Neural cell (in vitro differentiated cells): Measurements from ENCODE around the gene SULT1A2. TPM values are rescaled to one million over a fixed set of nuclear protein-coding genes. Genes with fewer than 3 reads are reported as not detected.

Experiments used
- H2AFZ ChIP-seq: fragments of 200-600, 300-800 bp; sonication (generic), shearing (Covaris generic); 2 replicates; pipeline ENCODE4 v1.6.0; 2014; ENCODE audit warnings: low read depth, mild to moderate bottlenecking, antibody characterized with exemption, low read length, moderate library complexity
- H3F3A ChIP-seq: fragments of 200-600 bp; shearing (Covaris generic); 2 replicates; pipeline ENCODE4 v1.6.1; 2016; ENCODE audit warnings: mild to moderate bottlenecking, moderate library complexity, mixed read lengths, antibody characterized with exemption, low read length; ENCODE audit not compliant: insufficient read depth, poor library complexity, severe bottlenecking
- H3K27ac ChIP-seq: fragments of 200-600, 300-800 bp; sonication (generic), shearing (Covaris generic); 2 replicates; pipeline ENCODE4 v1.5.1; 2014; ENCODE audit warnings: mild to moderate bottlenecking, low read length, moderate library complexity
- H3K27me3 ChIP-seq: fragments of 300-800, 200-600 bp; sonication (generic), shearing (Covaris generic); 2 replicates; pipeline ENCODE4 v1.6.0; 2014; ENCODE audit warnings: mild to moderate bottlenecking, low read depth, low read length, moderate library complexity; ENCODE audit not compliant: insufficient read depth
- H3K36me3 ChIP-seq: fragments of 300-800, 200-600 bp; sonication (generic), shearing (Covaris generic); 2 replicates; pipeline ENCODE4 v1.5.1; 2014; ENCODE audit warnings: mild to moderate bottlenecking, antibody characterized with exemption, low read length, moderate library complexity; ENCODE audit not compliant: insufficient read depth
- H3K4me2 ChIP-seq: fragments of 300-800, 200-600 bp; sonication (generic), shearing (Covaris generic); 2 replicates; pipeline ENCODE4 v1.6.0; 2014; ENCODE audit warnings: mild to moderate bottlenecking, low read length
- H3K4me3 ChIP-seq: fragments of 300-800, 200-600 bp; sonication (generic), shearing (Covaris generic); 2 replicates; pipeline ENCODE4 v1.5.1; 2014; ENCODE audit warnings: mild to moderate bottlenecking, low read length, moderate library complexity
- H3K79me2 ChIP-seq: fragments of 200-600 bp; shearing (Covaris generic); replicated peaks from 2 replicates; pipeline ENCODE4 v1.6.0; 2014; ENCODE audit warnings: mild to moderate bottlenecking, low read length, moderate library complexity; ENCODE audit not compliant: insufficient read depth
- H3K9ac ChIP-seq: fragments of 300-800, 200-600 bp; sonication (generic), shearing (Covaris generic); 2 replicates; pipeline ENCODE4 v1.6.1; 2016; ENCODE audit warnings: mild to moderate bottlenecking, low read length, mixed read lengths
- H3K9me2 ChIP-seq: fragments of 200-600 bp; shearing (Covaris generic); 2 replicates; pipeline ENCODE4 v1.6.1; 2016; ENCODE audit warnings: mild to moderate bottlenecking, low read length, mixed read lengths; ENCODE audit not compliant: insufficient read depth
- H3K9me3 ChIP-seq: fragments of 200-600, 300-800 bp; sonication (generic), shearing (Covaris generic); 2 replicates; pipeline ENCODE4 v1.6.1; 2016; ENCODE audit warnings: mild to moderate bottlenecking, mixed run types, low read length, moderate library complexity, mixed read lengths
- H4K20me1 ChIP-seq: fragments of 200-600 bp; shearing (Covaris generic); 2 replicates; pipeline ENCODE4 v1.6.1; 2016; ENCODE audit warnings: mild to moderate bottlenecking, mixed run types; ENCODE audit not compliant: insufficient read depth
- EP300 ChIP-seq: fragments of 450-650 bp; conservative IDR thresholded peaks from 2 replicates; pipeline ENCODE4 v1.6.1; 2014; ENCODE audit warnings: antibody characterized with exemption, mild to moderate bottlenecking, moderate library complexity; ENCODE audit not compliant: poor library complexity, severe bottlenecking
- EZH2 ChIP-seq: fragments of 200-600, 300-800 bp; shearing (Covaris generic), sonication (generic); IDR thresholded peaks from 2 replicates; pipeline ENCODE4 v1.6.1; 2014; ENCODE audit warnings: antibody characterized with exemption, low read length, borderline replicate concordance, mild to moderate bottlenecking; ENCODE audit not compliant: insufficient read depth, poor library complexity, severe bottlenecking
- MXI1 ChIP-seq: fragments of 450-650 bp; conservative IDR thresholded peaks from 2 replicates; pipeline ENCODE4 v1.6.1; 2014; ENCODE audit warnings: antibody characterized with exemption, mild to moderate bottlenecking; ENCODE audit not compliant: poor library complexity, severe bottlenecking
- POLR2AphosphoS5 ChIP-seq: IDR thresholded peaks from 2 replicates; pipeline ENCODE4 v1.6.1; 2012
- RAD21 ChIP-seq: fragments of 450-650 bp; conservative IDR thresholded peaks from 2 replicates; pipeline ENCODE4 v1.6.1; 2014; ENCODE audit warnings: antibody characterized with exemption, mild to moderate bottlenecking, moderate library complexity
- SMC3 ChIP-seq: fragments of 450-650 bp; conservative IDR thresholded peaks from 2 replicates; pipeline ENCODE4 v1.6.1; 2014; ENCODE audit warnings: antibody characterized with exemption, mild to moderate bottlenecking, moderate library complexity; ENCODE audit not compliant: poor library complexity
- TAF1 ChIP-seq: IDR thresholded peaks from 2 replicates; pipeline ENCODE4 v1.6.1; 2012; ENCODE audit warnings: low read depth
- polyA plus RNA-seq: library from polyadenylated mRNA; depleted of rRNA; stranded (reverse); fragments of >200 nt; gene quantifications from 2 replicates; pipeline ENCODE4 v1.2.3, GENCODE V29; 2014
- TF ChIP-seq, protein P1 (sequence below): IDR thresholded peaks from 2 replicates; pipeline ENCODE4 v1.6.1; 2012; ENCODE audit warnings: borderline replicate concordance
- TF ChIP-seq, protein P2 (sequence below): fragments of 450-650 bp; IDR thresholded peaks from 2 replicates; pipeline ENCODE4 v1.5.1; 2014; ENCODE audit warnings: antibody characterized with exemption, mild to moderate bottlenecking, moderate library complexity; ENCODE audit not compliant: poor library complexity, severe bottlenecking

SULT1A2 gene
- polyA plus RNA-seq, 1 donor from 2014 or later = not detected

DNA sequence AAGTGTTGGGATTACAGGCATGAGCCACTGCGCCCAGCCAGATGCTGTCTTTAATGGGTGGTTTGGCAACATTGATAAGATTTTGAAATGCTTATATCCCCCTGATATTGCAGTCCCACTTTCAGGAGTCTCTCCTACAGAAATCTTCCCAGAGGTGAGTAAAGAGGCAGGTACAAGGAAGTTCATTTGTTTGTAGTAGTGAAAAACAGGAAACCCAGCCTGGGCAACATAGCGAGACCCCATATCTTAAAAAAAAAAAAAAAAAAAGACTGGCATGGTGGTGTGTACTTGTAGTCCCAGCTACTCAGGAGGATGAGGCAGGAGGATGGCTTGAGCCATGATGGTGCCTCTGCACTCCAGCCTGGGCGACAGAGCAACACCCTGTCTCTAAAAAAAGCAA lies 51.9 kb downstream of the SULT1A2 start:
- Histone ChIP-seq H3K9me2 (no peaks in the 10 kb centered on the region), H3K4me2 (no peak overlapping the region), H2AFZ (no peak overlapping the region), H3F3A (no peaks in the 10 kb centered on the region), H3K9ac (no peak overlapping the region), H3K27ac (no peak overlapping the region), H3K36me3 (no peaks in the 10 kb centered on the region), H3K4me3 (no peak overlapping the region), H3K9me3 (no peaks in the 10 kb centered on the region), H4K20me1 (no peaks in the 10 kb centered on the region), H3K79me2 (no peaks in the 10 kb centered on the region), H3K27me3 (no peaks in the 10 kb centered on the region)
- TF ChIP-seq EZH2 (no peak), MXI1 (no peak), RAD21 (no peak), SMC3 (no peak), POLR2AphosphoS5 (no peak), EP300 (no peak), TAF1 (no peak)
- TF ChIP-seq, protein P1, sequence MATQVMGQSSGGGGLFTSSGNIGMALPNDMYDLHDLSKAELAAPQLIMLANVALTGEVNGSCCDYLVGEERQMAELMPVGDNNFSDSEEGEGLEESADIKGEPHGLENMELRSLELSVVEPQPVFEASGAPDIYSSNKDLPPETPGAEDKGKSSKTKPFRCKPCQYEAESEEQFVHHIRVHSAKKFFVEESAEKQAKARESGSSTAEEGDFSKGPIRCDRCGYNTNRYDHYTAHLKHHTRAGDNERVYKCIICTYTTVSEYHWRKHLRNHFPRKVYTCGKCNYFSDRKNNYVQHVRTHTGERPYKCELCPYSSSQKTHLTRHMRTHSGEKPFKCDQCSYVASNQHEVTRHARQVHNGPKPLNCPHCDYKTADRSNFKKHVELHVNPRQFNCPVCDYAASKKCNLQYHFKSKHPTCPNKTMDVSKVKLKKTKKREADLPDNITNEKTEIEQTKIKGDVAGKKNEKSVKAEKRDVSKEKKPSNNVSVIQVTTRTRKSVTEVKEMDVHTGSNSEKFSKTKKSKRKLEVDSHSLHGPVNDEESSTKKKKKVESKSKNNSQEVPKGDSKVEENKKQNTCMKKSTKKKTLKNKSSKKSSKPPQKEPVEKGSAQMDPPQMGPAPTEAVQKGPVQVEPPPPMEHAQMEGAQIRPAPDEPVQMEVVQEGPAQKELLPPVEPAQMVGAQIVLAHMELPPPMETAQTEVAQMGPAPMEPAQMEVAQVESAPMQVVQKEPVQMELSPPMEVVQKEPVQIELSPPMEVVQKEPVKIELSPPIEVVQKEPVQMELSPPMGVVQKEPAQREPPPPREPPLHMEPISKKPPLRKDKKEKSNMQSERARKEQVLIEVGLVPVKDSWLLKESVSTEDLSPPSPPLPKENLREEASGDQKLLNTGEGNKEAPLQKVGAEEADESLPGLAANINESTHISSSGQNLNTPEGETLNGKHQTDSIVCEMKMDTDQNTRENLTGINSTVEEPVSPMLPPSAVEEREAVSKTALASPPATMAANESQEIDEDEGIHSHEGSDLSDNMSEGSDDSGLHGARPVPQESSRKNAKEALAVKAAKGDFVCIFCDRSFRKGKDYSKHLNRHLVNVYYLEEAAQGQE = no peak
- TF ChIP-seq, protein P2, sequence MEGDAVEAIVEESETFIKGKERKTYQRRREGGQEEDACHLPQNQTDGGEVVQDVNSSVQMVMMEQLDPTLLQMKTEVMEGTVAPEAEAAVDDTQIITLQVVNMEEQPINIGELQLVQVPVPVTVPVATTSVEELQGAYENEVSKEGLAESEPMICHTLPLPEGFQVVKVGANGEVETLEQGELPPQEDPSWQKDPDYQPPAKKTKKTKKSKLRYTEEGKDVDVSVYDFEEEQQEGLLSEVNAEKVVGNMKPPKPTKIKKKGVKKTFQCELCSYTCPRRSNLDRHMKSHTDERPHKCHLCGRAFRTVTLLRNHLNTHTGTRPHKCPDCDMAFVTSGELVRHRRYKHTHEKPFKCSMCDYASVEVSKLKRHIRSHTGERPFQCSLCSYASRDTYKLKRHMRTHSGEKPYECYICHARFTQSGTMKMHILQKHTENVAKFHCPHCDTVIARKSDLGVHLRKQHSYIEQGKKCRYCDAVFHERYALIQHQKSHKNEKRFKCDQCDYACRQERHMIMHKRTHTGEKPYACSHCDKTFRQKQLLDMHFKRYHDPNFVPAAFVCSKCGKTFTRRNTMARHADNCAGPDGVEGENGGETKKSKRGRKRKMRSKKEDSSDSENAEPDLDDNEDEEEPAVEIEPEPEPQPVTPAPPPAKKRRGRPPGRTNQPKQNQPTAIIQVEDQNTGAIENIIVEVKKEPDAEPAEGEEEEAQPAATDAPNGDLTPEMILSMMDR = no peak

DNA sequence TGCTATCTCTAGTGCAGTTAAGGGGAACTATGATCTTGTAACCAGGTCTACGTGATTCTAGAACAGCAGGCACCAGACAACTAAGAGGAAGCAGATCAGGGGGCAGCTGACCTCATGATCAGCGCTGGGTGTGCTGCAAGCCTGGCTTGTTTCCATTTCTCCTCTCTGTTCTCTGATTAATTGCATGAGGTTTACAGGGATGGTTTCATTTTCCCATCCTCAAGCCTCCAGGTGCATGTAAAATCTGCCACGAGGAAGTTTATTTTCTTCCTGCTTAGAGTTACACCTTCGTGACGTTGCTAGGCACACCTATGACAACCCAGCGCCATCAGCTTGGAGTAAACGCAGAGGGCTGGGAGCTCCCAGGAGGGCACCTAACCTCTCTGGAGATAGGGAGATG lies 53.8 kb downstream of the SULT1A2 start:
- no peak overlapping the region for H3K27ac ChIP-seq
- no peaks in the 10 kb centered on the region for H3K9me3 ChIP-seq
- H4K20me1 ChIP-seq = no peaks in the 10 kb centered on the region
- no peaks in the 10 kb centered on the region for H3K79me2 ChIP-seq
- TF ChIP-seq, protein P2 = no peak
- no peak for TF ChIP-seq POLR2AphosphoS5
- TF ChIP-seq SMC3 = no peak
- TF ChIP-seq, protein P1 = no peak
- TF ChIP-seq EP300 = no peak
- TF ChIP-seq RAD21 = no peak
- no peak for TF ChIP-seq EZH2
- TF ChIP-seq TAF1 = no peak
- TF ChIP-seq MXI1 = no peak
- H3K27me3 ChIP-seq = no peaks in the 10 kb centered on the region
- H3K9me2 ChIP-seq = no peaks in the 10 kb centered on the region
- no peak overlapping the region for H2AFZ ChIP-seq
- no peak overlapping the region for H3K4me3 ChIP-seq
- no peaks in the 10 kb centered on the region for H3K36me3 ChIP-seq
- no peak overlapping the region for H3K4me2 ChIP-seq
- no peak overlapping the region for H3K9ac ChIP-seq
- H3F3A ChIP-seq = no peaks in the 10 kb centered on the region
